B cell (primary cell): ENCODE measurements around the gene XYLT1. TPM values are rescaled to one million over a fixed set of nuclear protein-coding genes. Genes with fewer than 3 reads are reported as not detected.
A peak's percentile ranks its signal among the peaks of the same experiment; 100 is the strongest.

Source experiments
- ATAC-seq: fragments of 200-7000 bp; cut with Tn5 transposase; one replicate; pipeline ENCODE4 v1.10.0; 2021; ENCODE audit warnings: low read depth, mild to moderate bottlenecking, moderate number of reproducible peaks, moderate library complexity
- CTCF ChIA-PET: fragments of 350-600 bp; sonication (Branson Sonifier 250); formaldehyde crosslinking; loops from one replicate; lab custom pipeline; 2021; ENCODE audit warnings: antibody characterized with exemption, inconsistent platforms; lab: Charles Lee
- POLR2A ChIA-PET: fragments of 350-600 bp; sonication (Branson Sonifier 250); formaldehyde crosslinking; loops from one replicate; lab custom pipeline; 2021; ENCODE audit warnings: antibody characterized with exemption; lab: Charles Lee
- DNase-seq: peaks from one replicate; pipeline ENCODE4 v3.0.0; 2013
- H2AFZ ChIP-seq: 2 replicates; pipeline ENCODE4 v1.6.1; 2012; ENCODE audit warnings: mild to moderate bottlenecking, low read depth, low read length; ENCODE audit not compliant: insufficient read depth, poor library complexity, severe bottlenecking
- H3K27ac ChIP-seq, 2 donors: 1 replicate in 1 of 2; 2 replicates in 1 of 2; pipeline ENCODE4 v1.5.1; 2012 to 2013; ENCODE audit warnings: low read length in 2 of 2, mild to moderate bottlenecking in 2 of 2, moderate library complexity in 1 of 2
- H3K27me3 ChIP-seq, 4 experiments: fragments of 200-600 bp in 1 of 4; sonication (generic) in 1 of 4; replicated peaks in 1 of 4; 1 replicate in 2 of 4; 2 replicates in 2 of 4; pipeline versions ENCODE4 v1.6.1 to v1.7.0; 2013 to 2016; ENCODE audit warnings: low read length in 3 of 4, mild to moderate bottlenecking in 2 of 4, mixed read lengths in 1 of 4, moderate library complexity in 1 of 4; ENCODE audit not compliant: insufficient read depth in 4 of 4, control insufficient read depth in 3 of 4; ENCODE audit errors: control extremely low read depth in 1 of 4
- H3K36me3 ChIP-seq, 2 experiments: replicated peaks in 1 of 2; 1 replicate in 1 of 2; 2 replicates in 1 of 2; pipeline versions ENCODE4 v1.6.1 to v1.7.1; 2013; ENCODE audit warnings: low read length in 1 of 2; ENCODE audit not compliant: insufficient read depth in 2 of 2, control insufficient read depth in 1 of 2; ENCODE audit errors: control extremely low read depth in 1 of 2, extremely low read depth in 1 of 2
- H3K4me1 ChIP-seq, 2 donors: fragments of 200-600 bp in 1 of 2; sonication (generic) in 1 of 2; 1 replicate in 1 of 2; 2 replicates in 1 of 2; pipeline versions ENCODE4 v1.5.1 to v1.6.1; 2013 to 2017; ENCODE audit warnings: low read length in 2 of 2; ENCODE audit not compliant: control insufficient read depth in 2 of 2, insufficient read depth in 2 of 2
- H3K4me2 ChIP-seq: replicated peaks from 2 replicates; pipeline ENCODE3; 2012; ENCODE audit warnings: mild to moderate bottlenecking, low read depth, low read length; ENCODE audit not compliant: poor library complexity, severe bottlenecking
- H3K4me3 ChIP-seq, 5 experiments: fragments of 200-600 bp in 1 of 5; sonication (generic) in 1 of 5; 1 replicate in 3 of 5; 2 replicates in 2 of 5; pipeline versions ENCODE4 v1.5.1 to v1.7.0; 2011 to 2016; ENCODE audit warnings: low read length in 4 of 5, mild to moderate bottlenecking in 4 of 5, low read depth in 2 of 5, control low read depth in 1 of 5, moderate library complexity in 1 of 5; ENCODE audit not compliant: insufficient read depth in 1 of 5; ENCODE audit errors: control extremely low read depth in 1 of 5, extremely low read depth in 1 of 5
- H3K79me2 ChIP-seq: fragments of 200-600 bp; sonication (generic); one replicate; pipeline ENCODE4 v1.6.0; 2016; ENCODE audit warnings: low read length; ENCODE audit not compliant: control insufficient read depth, insufficient read depth
- H3K9ac ChIP-seq: fragments of 200-600 bp; sonication (generic); 2 replicates; pipeline ENCODE4 v1.6.1; 2017; ENCODE audit warnings: mild to moderate bottlenecking, low read length, moderate library complexity
- H3K9me3 ChIP-seq, 3 donors: one replicate each; pipeline versions ENCODE4 v1.6.1 to v1.7.1; 2013; ENCODE audit warnings: low read length in 2 of 3; ENCODE audit not compliant: control insufficient read depth in 2 of 3, insufficient read depth in 1 of 3; ENCODE audit errors: control extremely low read depth in 1 of 3
- H4K20me1 ChIP-seq: 2 replicates; pipeline ENCODE4 v1.6.0; 2012; ENCODE audit warnings: mild to moderate bottlenecking, low read length; ENCODE audit not compliant: insufficient read depth, control insufficient read depth, poor library complexity, severe bottlenecking
- H3K27ac Mint-ChIP-seq: one replicate; pipeline ENCODE4 v1.8.0; 2021; ENCODE audit warnings: mixed read lengths
- H3K27me3 Mint-ChIP-seq: one replicate; pipeline ENCODE4 v1.8.0; 2021; ENCODE audit warnings: mixed read lengths
- H3K4me1 Mint-ChIP-seq: one replicate; pipeline ENCODE4 v1.8.0; 2021; ENCODE audit warnings: mixed read lengths
- H3K4me3 Mint-ChIP-seq: one replicate; pipeline ENCODE4 v1.8.0; 2021; ENCODE audit warnings: mixed read lengths
- H3K9me3 Mint-ChIP-seq: one replicate; pipeline ENCODE4 v1.8.0; 2022; ENCODE audit warnings: mixed read lengths; ENCODE audit not compliant: insufficient read depth
- CTCF ChIP-seq: fragments of 200-600 bp; IDR thresholded peaks from one replicate; pipeline ENCODE4 v1.8.0; 2022; ENCODE audit warnings: antibody characterized with exemption, mild to moderate bottlenecking
- EZH2 ChIP-seq: IDR thresholded peaks from 2 replicates; pipeline ENCODE4 v1.6.1; 2012; ENCODE audit warnings: borderline replicate concordance, low read depth, mild to moderate bottlenecking, moderate library complexity, low read length; ENCODE audit not compliant: insufficient read depth, poor library complexity, severe bottlenecking
- WGBS: methylation state at CpG from one replicate; pipeline ENCODE4 v1.1.5; 2013; ENCODE audit warnings: missing lambda C conversion rate; ENCODE audit not compliant: insufficient coverage; 5-methylcytosine and 5-hydroxymethylcytosine counted together
- intact Hi-C: fragments of 100-400 bp; cut with micrococcal nuclease; formaldehyde crosslinking; loops from one replicate; pipeline ENCODE4 v1.10.0; 2022
- polyA plus RNA-seq: library from polyadenylated mRNA; depleted of rRNA; stranded (reverse); fragments of >200 nt; gene quantifications from 2 replicates; pipeline ENCODE4 v1.2.3, GENCODE V29; 2012
- total RNA-seq, 2 donors: library from RNA; stranded (reverse); fragments of 120-200 nt in 1 of 2; gene quantifications; 1 replicate in 1 of 2; 2 replicates in 1 of 2; pipeline versions ENCODE4 v1.2.3 to v1.2.4, GENCODE V29; 2013 to 2022

Gene XYLT1
- total and polyA plus RNA-seq, 2 donors (not counting 1 experiment from before 2014, with no cell fraction given) = 8.7 to 59.6 TPM

- Mint-ChIP-seq H3K27ac (peak overlapping the region; percentile 78), H3K27me3 (no peaks in the 10 kb centered on the region), H3K9me3 (no peaks in the 10 kb centered on the region), H3K4me3 (peak overlapping the region; percentile 55), H3K4me1 (peaks cover 79% of the 10 kb centered on the region)
- Histone ChIP-seq H3K9ac (no peak overlapping the region), H3K4me1 (peaks cover 72 to 85% of the 10 kb centered on the region in 2 donors), H3K9me3 (no peaks in the 10 kb centered on the region), H3K27me3 (no peaks in the 10 kb centered on the region), H3K27ac (peak overlapping the region; percentile 9 to 54), H3K36me3 (no peaks in the 10 kb centered on the region), H3K4me3 (no peak overlapping the region), H2AFZ (peak overlapping the region; percentile 18), H4K20me1 (no peaks in the 10 kb centered on the region), H3K4me2 (peak overlapping the region; percentile 46), H3K79me2 (peaks cover 69% of the 10 kb centered on the region)
- intact Hi-C loops = loop anchor here (5.0 kb wide), 1 partner anchor 87 kb away; no protein-coding TSS in a partner anchor
- DNase-seq (peak; percentile 68), ATAC-seq (peak; percentile 39)
- TF ChIP-seq CTCF = peak; percentile 9
- no peak for TF ChIP-seq EZH2
- WGBS = 54% methylated on average over 7 of the region's 17 CpGs
- POLR2A ChIA-PET = interaction anchor here (0.6 to 0.7 kb wide), 3 partner anchors 28 to 81 kb away, joined by 3 read pairs; no protein-coding TSS in a partner anchor
- CTCF ChIA-PET = interaction anchor here (0.8 to 2.7 kb wide), 7 partner anchors 9 to 181 kb away, joined by 3 to 18 read pairs (median 3); no protein-coding TSS in a partner anchor
Observed at GRCh38 chr16:17375461-17376304, 95.1 kb downstream of the XYLT1 start.
